HS-5 (cell line): ENCODE results near the gene MICOS13.

Source experiments
- DNase-seq: peaks from one replicate; pipeline ENCODE4 v3.0.0-alpha.2; 2012; ENCODE audit warnings: low read depth

Gene MICOS13

GRCh38 chr19:5667751-5668271 is 12.5 kb downstream of the MICOS13 start:
- DNase-seq: no peak

- no peak for DNase-seq
Measured at GRCh38 chr19:5666921-5667610, 13.2 kb downstream of the MICOS13 start.

- no peak for DNase-seq
Measured at GRCh38 chr19:5665781-5666513, 14.4 kb downstream of the MICOS13 start.

- DNase-seq: no peak
Measured at GRCh38 chr19:5664515-5664914, 15.8 kb downstream of the MICOS13 start.

GRCh38 chr19:5663904-5664303 is 16.4 kb downstream of the MICOS13 start:
- DNase-seq: no peak

GRCh38 chr19:5661483-5661882 is 18.8 kb downstream of the MICOS13 start:
- DNase-seq: no peak

GRCh38 chr19:5655412-5655811 is 24.9 kb downstream of the MICOS13 start:
- no peak for DNase-seq

GRCh38 chr19:5654931-5655330 is 25.4 kb downstream of the MICOS13 start:
- DNase-seq: no peak

- DNase-seq: no peak
Measured at GRCh38 chr19:5652261-5652660, 28.1 kb downstream of the MICOS13 start.

GRCh38 chr19:5651361-5651760 is 29.0 kb downstream of the MICOS13 start:
- no peak for DNase-seq

GRCh38 chr19:5648464-5648863 is 31.9 kb downstream of the MICOS13 start:
- no peak for DNase-seq

GRCh38 chr19:5646703-5647102 is 33.6 kb downstream of the MICOS13 start:
- no peak for DNase-seq

- no peak for DNase-seq
Measured at GRCh38 chr19:5645409-5645808, 34.9 kb downstream of the MICOS13 start.

- no peak for DNase-seq
Measured at GRCh38 chr19:5644037-5644436, 36.3 kb downstream of the MICOS13 start.

GRCh38 chr19:5643060-5643459 is 37.3 kb downstream of the MICOS13 start:
- no peak for DNase-seq

GRCh38 chr19:5642204-5642603 is 38.1 kb downstream of the MICOS13 start:
- no peak for DNase-seq

- DNase-seq: no peak
Measured at GRCh38 chr19:5641171-5641570, 39.1 kb downstream of the MICOS13 start.

GRCh38 chr19:5637971-5638370 is 42.3 kb downstream of the MICOS13 start:
- DNase-seq: no peak

GRCh38 chr19:5635427-5635826 is 44.9 kb downstream of the MICOS13 start:
- DNase-seq: no peak

- no peak for DNase-seq
Measured at GRCh38 chr19:5632657-5633056, 47.7 kb downstream of the MICOS13 start.

- no peak for DNase-seq
Measured at GRCh38 chr19:5632241-5632612, 48.1 kb downstream of the MICOS13 start.

- DNase-seq: no peak
Measured at GRCh38 chr19:5631567-5632240, 48.6 kb downstream of the MICOS13 start.

GRCh38 chr19:5628919-5629481 is 51.3 kb downstream of the MICOS13 start:
- DNase-seq: no peak
